CD4-positive, alpha-beta T cell (primary cell): ENCODE results near the gene TRABD2B. TPM values are rescaled to one million over a fixed set of nuclear protein-coding genes. Genes with fewer than 3 reads are reported as not detected.

Source experiments
- ATAC-seq: fragments of 200-7000 bp; cut with Tn5 transposase; one replicate; pipeline ENCODE4 v1.10.0; 2022; ENCODE audit warnings: mild to moderate bottlenecking; ENCODE audit not compliant: poor library complexity
- CTCF ChIA-PET: fragments of 350-600 bp; sonication (Branson Sonifier 250); formaldehyde crosslinking; loops from one replicate; lab custom pipeline; 2021; ENCODE audit warnings: antibody characterized with exemption, inconsistent platforms; lab: Charles Lee
- POLR2A ChIA-PET: fragments of 350-600 bp; sonication (Branson Sonifier 250); formaldehyde crosslinking; loops from one replicate; lab custom pipeline; 2021; ENCODE audit warnings: antibody characterized with exemption, inconsistent platforms; lab: Charles Lee
- DNase-seq, 14 experiments: peaks; one replicate each; pipeline ENCODE4 v3.0.0-alpha.2; 2013 to 2020; ENCODE audit warnings: mixed read lengths in 2 of 14
- H3K27ac ChIP-seq, 2 donors: one replicate each; pipeline versions ENCODE4 v1.5.1 to v1.7.0; 2013; ENCODE audit warnings: low read length in 2 of 2, low read depth in 1 of 2, mild to moderate bottlenecking in 1 of 2
- H3K27me3 ChIP-seq, 2 experiments: 1 replicate in 1 of 2; 2 replicates in 1 of 2; pipeline versions ENCODE4 v1.6.1 to v1.7.0; 2013; ENCODE audit warnings: low read length in 2 of 2, control low read depth in 1 of 2, mild to moderate bottlenecking in 1 of 2, moderate library complexity in 1 of 2; ENCODE audit not compliant: insufficient read depth in 2 of 2, control insufficient read depth in 1 of 2
- H3K36me3 ChIP-seq: one replicate; pipeline ENCODE4 v1.6.1; 2013; ENCODE audit warnings: low read length, control low read depth; ENCODE audit not compliant: insufficient read depth
- H3K4me1 ChIP-seq: one replicate; pipeline ENCODE4 v1.6.1; 2013; ENCODE audit warnings: low read length, control low read depth; ENCODE audit not compliant: insufficient read depth
- H3K4me3 ChIP-seq: one replicate; pipeline ENCODE4 v1.5.1; 2013; ENCODE audit warnings: mild to moderate bottlenecking, low read length, moderate library complexity
- H3K9me3 ChIP-seq, 2 experiments: 1 replicate in 1 of 2; 2 replicates in 1 of 2; pipeline versions ENCODE4 v1.6.1 to v1.7.0; 2013; ENCODE audit warnings: low read length in 2 of 2, mild to moderate bottlenecking in 2 of 2, control low read depth in 1 of 2, moderate library complexity in 1 of 2; ENCODE audit not compliant: control insufficient read depth in 1 of 2, insufficient read depth in 1 of 2
- H3K27ac Mint-ChIP-seq: one replicate; pipeline ENCODE4 v1.8.0; 2020; ENCODE audit warnings: mixed read lengths
- H3K27me3 Mint-ChIP-seq: one replicate; pipeline ENCODE4 v1.8.0; 2021; ENCODE audit warnings: mixed read lengths
- H3K36me3 Mint-ChIP-seq: one replicate; pipeline ENCODE4 v1.8.0; 2021; ENCODE audit warnings: low read depth, mixed read lengths
- H3K4me1 Mint-ChIP-seq: one replicate; pipeline ENCODE4 v1.8.0; 2021; ENCODE audit warnings: low read depth, mixed read lengths
- H3K4me3 Mint-ChIP-seq: one replicate; pipeline ENCODE4 v1.8.0; 2020; ENCODE audit warnings: mild to moderate bottlenecking, mixed read lengths
- H3K9me3 Mint-ChIP-seq: one replicate; pipeline ENCODE4 v1.8.0; 2020; ENCODE audit warnings: mixed read lengths
- CTCF ChIP-seq: fragments of 200-600 bp; IDR thresholded peaks from one replicate; pipeline ENCODE4 v1.8.0; 2022; ENCODE audit warnings: antibody characterized with exemption, mild to moderate bottlenecking
- intact Hi-C, 2 experiments: fragments of 100-400 bp; cut with DNase I in 1 of 2; cut with micrococcal nuclease in 1 of 2; formaldehyde crosslinking; loops; one replicate each; pipeline versions ENCODE4 v1.15.1 to v1.9.0; 2023 to 2025; cut with DNase I, micrococcal nuclease
- total RNA-seq, 174 experiments: library from RNA in 2 of 174; stranded (reverse) in 2 of 174; gene quantifications; one replicate each; pipeline ENCODE4 v1.2.3 and lab custom pipeline; 2021 to 2026

The TRABD2B gene
- total RNA-seq, 2 experiments from 2014 or later, result not detected

GRCh38 chr1:47970882-47971281, 26.3 kb downstream of the TRABD2B start:
- no peaks in the 10 kb centered on the region for H3K4me1 ChIP-seq
- Mint-ChIP-seq H3K4me3 (no peak overlapping the region), H3K9me3 (no peaks in the 10 kb centered on the region), H3K36me3 (no peaks in the 10 kb centered on the region), H3K27me3 (peaks cover 13% of the 10 kb centered on the region), H3K4me1 (no peaks in the 10 kb centered on the region), H3K27ac (no peak overlapping the region)
- ChIA-PET POLR2A (no interaction called here), CTCF (no interaction called here)
- intact Hi-C loops, result no loop called here
- H3K27me3 ChIP-seq, result peaks cover 0 to 3% of the 10 kb centered on the region in 2 experiments
- H3K27ac ChIP-seq, result no peak overlapping the region
- no peaks in the 10 kb centered on the region for H3K9me3 ChIP-seq
- H3K36me3 ChIP-seq, result no peaks in the 10 kb centered on the region
- no peak for DNase-seq
- H3K4me3 ChIP-seq, result no peak overlapping the region
- ATAC-seq, result no peak
- no peak for TF ChIP-seq CTCF

GRCh38 chr1:47969478-47969877, 27.7 kb downstream of the TRABD2B start:
- Histone ChIP-seq H3K36me3 (no peaks in the 10 kb centered on the region), H3K4me1 (no peaks in the 10 kb centered on the region), H3K4me3 (no peak overlapping the region), H3K27ac (no peak overlapping the region), H3K9me3 (no peaks in the 10 kb centered on the region), H3K27me3 (peaks cover 0 to 3% of the 10 kb centered on the region in 2 experiments)
- no peak overlapping the region for H3K4me3 Mint-ChIP-seq
- intact Hi-C loops, result no loop called here
- no peak for TF ChIP-seq CTCF
- ChIA-PET POLR2A (no interaction called here), CTCF (no interaction called here)
- DNase-seq (no peak), ATAC-seq (no peak)
- no peaks in the 10 kb centered on the region for H3K9me3 Mint-ChIP-seq
- H3K36me3 Mint-ChIP-seq, result no peaks in the 10 kb centered on the region
- no peaks in the 10 kb centered on the region for H3K4me1 Mint-ChIP-seq
- peaks cover 13% of the 10 kb centered on the region for H3K27me3 Mint-ChIP-seq
- no peak overlapping the region for H3K27ac Mint-ChIP-seq

GRCh38 chr1:47968556-47968888, 28.7 kb downstream of the TRABD2B start:
- ATAC-seq, result no peak
- Mint-ChIP-seq H3K36me3 (no peaks in the 10 kb centered on the region), H3K9me3 (no peaks in the 10 kb centered on the region), H3K4me3 (no peak overlapping the region), H3K27ac (no peak overlapping the region), H3K27me3 (peaks cover 13% of the 10 kb centered on the region), H3K4me1 (no peaks in the 10 kb centered on the region)
- peaks cover 0 to 3% of the 10 kb centered on the region in 2 experiments for H3K27me3 ChIP-seq
- TF ChIP-seq CTCF, result no peak
- H3K9me3 ChIP-seq, result no peaks in the 10 kb centered on the region
- ChIA-PET POLR2A (no interaction called here), CTCF (no interaction called here)
- intact Hi-C loops, result no loop called here
- no peaks in the 10 kb centered on the region for H3K36me3 ChIP-seq
- H3K4me3 ChIP-seq, result no peak overlapping the region
- no peaks in the 10 kb centered on the region for H3K4me1 ChIP-seq
- no peak for DNase-seq
- no peak overlapping the region for H3K27ac ChIP-seq
